ENCODE data around the gene IMMP2L. TPM values are rescaled to one million over a fixed set of nuclear protein-coding genes. Genes with fewer than 3 reads are reported as not detected.

The IMMP2L gene
- total and polyA plus RNA-seq, 2 donors (not counting 3 experiments of a cell fraction or from before 2014, with no cell fraction given) = 9.9 to 11.8 TPM

DNA sequence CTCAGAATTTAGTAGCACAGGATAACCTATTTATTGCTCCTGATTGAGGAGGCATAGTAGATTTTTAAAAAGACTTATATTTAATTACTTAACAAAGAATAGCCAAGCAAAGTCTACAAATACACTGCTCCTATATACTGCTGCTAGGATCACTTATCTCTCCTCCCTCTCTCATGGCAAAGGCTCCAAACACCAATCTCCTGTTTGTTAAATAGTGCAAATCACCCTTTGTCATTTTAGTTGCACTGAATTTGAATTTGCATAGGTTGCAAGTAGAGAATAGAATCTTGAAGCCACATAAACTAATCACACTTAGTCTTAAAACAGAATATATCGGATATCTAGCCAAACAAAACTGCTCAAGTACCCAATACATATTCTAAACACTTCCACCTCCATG is 690.4 kb downstream of the IMMP2L start:
- ChIA-PET CTCF (no interaction called here), POLR2A (no interaction called here)
- H3K36me3 ChIP-seq (ENCODE audit: control insufficient read depth in 2 of 2, extremely low read depth in 1 of 2, insufficient read depth in 2 of 2, low read length in 2 of 2) = no peaks in the 10 kb centered on the region
- no peak for TF ChIP-seq EZH2 (IDR thresholded peaks at IDR 0.05; ENCODE audit: borderline replicate concordance, low read depth, low read length, severe bottlenecking)
- no peak for TF ChIP-seq MAX (IDR thresholded peaks at IDR 0.05; ENCODE audit: insufficient read depth, insufficient read length)
- TF ChIP-seq MYC (IDR thresholded peaks at IDR 0.05; ENCODE audit: low read depth, low read length) = no peak
- no peak for TF ChIP-seq JUN (IDR thresholded peaks at IDR 0.05; ENCODE audit: borderline replicate concordance, insufficient read depth, insufficient read length, low read depth)
- H3K4me2 ChIP-seq (ENCODE audit: insufficient read depth, low read length) = no peak overlapping the region
- dilution Hi-C loops (cut with MboI; ENCODE audit: extremely low pct_ligation_motif_present, low sequenced_read_pairs) = no loop called here
- FAIRE-seq = no peak
- no peak overlapping the region for H3K4me3 ChIP-seq (replicated peaks in 1 of 3; ENCODE audit: insufficient read depth in 1 of 3, low read depth in 1 of 3, low read length in 3 of 3)
- no peaks in the 10 kb centered on the region for H3K27me3 ChIP-seq (ENCODE audit: control insufficient read depth in 2 of 2, insufficient read depth in 2 of 2, low read length in 2 of 2)
- H3K4me1 ChIP-seq (ENCODE audit: control insufficient read depth, extremely low read depth, insufficient read depth, low read length) = no peaks in the 10 kb centered on the region
- H3K79me2 ChIP-seq (ENCODE audit: control insufficient read depth, insufficient read depth, low read length) = no peaks in the 10 kb centered on the region
- DNase-seq (ENCODE audit: low read depth, low spot score) = no peak
- no TSS peak for BruUV-seq (replicated peaks)
- no peak overlapping the region for H2AFZ ChIP-seq (ENCODE audit: low read depth, low read length)
- no peaks in the 10 kb centered on the region for H4K20me1 ChIP-seq (replicated peaks; ENCODE audit: control insufficient read depth, extremely low read depth, insufficient read depth, low read length)
- H3K9ac ChIP-seq (replicated peaks; ENCODE audit: extremely low read depth, insufficient read depth, low read length) = no peak overlapping the region
- intact Hi-C loops (cut with micrococcal nuclease) = no loop called here
- H3K9me1 ChIP-seq (replicated peaks; ENCODE audit: control insufficient read depth, extremely low read depth, insufficient read depth, low read length) = no peaks in the 10 kb centered on the region
- no peaks in the 10 kb centered on the region for H3K9me3 ChIP-seq (replicated peaks; ENCODE audit: control insufficient read depth, insufficient read depth, low read length)
- no peak overlapping the region for H3K27ac ChIP-seq (ENCODE audit: insufficient read depth, low read depth, low read length)

DNA sequence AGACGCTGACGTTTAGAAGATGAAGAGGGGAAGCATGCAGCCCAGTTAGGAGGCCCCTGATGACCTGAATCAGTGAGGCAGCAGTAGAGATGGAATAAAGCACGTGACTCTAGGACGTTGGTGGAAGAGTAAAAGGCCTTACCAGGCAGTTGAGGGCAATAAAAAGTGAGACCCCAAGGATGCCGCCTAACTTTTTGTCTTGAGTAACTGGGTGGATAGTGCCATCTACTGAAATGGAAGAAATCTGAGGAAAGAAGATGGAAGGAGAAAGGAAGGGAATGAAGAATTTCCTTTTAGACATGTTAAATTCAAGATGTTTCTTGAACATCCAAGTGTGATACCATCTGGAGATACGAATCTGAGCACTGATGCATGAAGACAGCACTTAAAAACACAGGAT is 691.4 kb downstream of the IMMP2L start:
- H3K4me3 ChIP-seq (replicated peaks in 1 of 3; ENCODE audit: insufficient read depth in 1 of 3, low read depth in 1 of 3, low read length in 3 of 3) = no peak overlapping the region
- H3K79me2 ChIP-seq (ENCODE audit: control insufficient read depth, insufficient read depth, low read length) = no peaks in the 10 kb centered on the region
- no peaks in the 10 kb centered on the region for H3K9me1 ChIP-seq (replicated peaks; ENCODE audit: control insufficient read depth, extremely low read depth, insufficient read depth, low read length)
- H3K4me1 ChIP-seq (ENCODE audit: control insufficient read depth, extremely low read depth, insufficient read depth, low read length) = no peaks in the 10 kb centered on the region
- intact Hi-C loops (cut with micrococcal nuclease) (no loop called here), dilution Hi-C loops (cut with MboI; ENCODE audit: extremely low pct_ligation_motif_present, low sequenced_read_pairs) (no loop called here)
- no peaks in the 10 kb centered on the region for H3K36me3 ChIP-seq (ENCODE audit: control insufficient read depth in 2 of 2, extremely low read depth in 1 of 2, insufficient read depth in 2 of 2, low read length in 2 of 2)
- CTCF ChIA-PET = no interaction called here
- POLR2A ChIA-PET = no interaction called here
- FAIRE-seq (no peak), DNase-seq (ENCODE audit: low read depth, low spot score) (no peak)
- no peak overlapping the region for H3K27ac ChIP-seq (ENCODE audit: insufficient read depth, low read depth, low read length)
- H4K20me1 ChIP-seq (replicated peaks; ENCODE audit: control insufficient read depth, extremely low read depth, insufficient read depth, low read length) = no peaks in the 10 kb centered on the region
- no peaks in the 10 kb centered on the region for H3K9me3 ChIP-seq (replicated peaks; ENCODE audit: control insufficient read depth, insufficient read depth, low read length)
- no peak overlapping the region for H2AFZ ChIP-seq (ENCODE audit: low read depth, low read length)
- BruUV-seq (replicated peaks) = no TSS peak
- TF ChIP-seq, protein P1, sequence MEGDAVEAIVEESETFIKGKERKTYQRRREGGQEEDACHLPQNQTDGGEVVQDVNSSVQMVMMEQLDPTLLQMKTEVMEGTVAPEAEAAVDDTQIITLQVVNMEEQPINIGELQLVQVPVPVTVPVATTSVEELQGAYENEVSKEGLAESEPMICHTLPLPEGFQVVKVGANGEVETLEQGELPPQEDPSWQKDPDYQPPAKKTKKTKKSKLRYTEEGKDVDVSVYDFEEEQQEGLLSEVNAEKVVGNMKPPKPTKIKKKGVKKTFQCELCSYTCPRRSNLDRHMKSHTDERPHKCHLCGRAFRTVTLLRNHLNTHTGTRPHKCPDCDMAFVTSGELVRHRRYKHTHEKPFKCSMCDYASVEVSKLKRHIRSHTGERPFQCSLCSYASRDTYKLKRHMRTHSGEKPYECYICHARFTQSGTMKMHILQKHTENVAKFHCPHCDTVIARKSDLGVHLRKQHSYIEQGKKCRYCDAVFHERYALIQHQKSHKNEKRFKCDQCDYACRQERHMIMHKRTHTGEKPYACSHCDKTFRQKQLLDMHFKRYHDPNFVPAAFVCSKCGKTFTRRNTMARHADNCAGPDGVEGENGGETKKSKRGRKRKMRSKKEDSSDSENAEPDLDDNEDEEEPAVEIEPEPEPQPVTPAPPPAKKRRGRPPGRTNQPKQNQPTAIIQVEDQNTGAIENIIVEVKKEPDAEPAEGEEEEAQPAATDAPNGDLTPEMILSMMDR (IDR thresholded peaks at IDR 0.05; ENCODE audit: extremely low read depth in 1 of 2, insufficient read depth in 1 of 2, low read depth in 1 of 2, low read length in 2 of 2) = no peak
- TF ChIP-seq GATA2 (IDR thresholded peaks at IDR 0.05; ENCODE audit: insufficient read depth, insufficient read length, low read depth, low read length) (no peak), JUN (IDR thresholded peaks at IDR 0.05; ENCODE audit: borderline replicate concordance, insufficient read depth, insufficient read length, low read depth) (no peak), MYC (IDR thresholded peaks at IDR 0.05; ENCODE audit: low read depth, low read length) (no peak), EZH2 (IDR thresholded peaks at IDR 0.05; ENCODE audit: borderline replicate concordance, low read depth, low read length, severe bottlenecking) (no peak), MAX (IDR thresholded peaks at IDR 0.05; ENCODE audit: insufficient read depth, insufficient read length) (no peak), FOS (IDR thresholded peaks at IDR 0.05; ENCODE audit: borderline replicate concordance, insufficient read depth, low read length) (no peak), POLR2A (IDR thresholded peaks at IDR 0.05; ENCODE audit: low read depth, low read length) (no peak), POLR2AphosphoS5 (IDR thresholded peaks at IDR 0.05; ENCODE audit: insufficient read depth, low read depth, low read length) (no peak)
- no peak overlapping the region for H3K9ac ChIP-seq (replicated peaks; ENCODE audit: extremely low read depth, insufficient read depth, low read length)
- H3K4me2 ChIP-seq (ENCODE audit: insufficient read depth, low read length) = no peak overlapping the region
- H3K27me3 ChIP-seq (ENCODE audit: control insufficient read depth in 2 of 2, insufficient read depth in 2 of 2, low read length in 2 of 2) = no peaks in the 10 kb centered on the region
